K562 (cell line): ENCODE results near the gene EPHB4. TPM values are rescaled to one million over a fixed set of nuclear protein-coding genes. Genes with fewer than 3 reads are reported as not detected.

Source experiments
- BRD4 ChIP-seq: fragments of 200-600 bp; sonication (generic); IDR thresholded peaks from 2 replicates; pipeline ENCODE4 v1.6.1; 2017; ENCODE audit warnings: inconsistent platforms
- CHAMP1 ChIP-seq: fragments of 450-650 bp; IDR thresholded peaks from 2 replicates; pipeline ENCODE4 v1.6.1; 2016; ENCODE audit warnings: mild to moderate bottlenecking
- NBN ChIP-seq: fragments of 450-650 bp; IDR thresholded peaks from 2 replicates; pipeline ENCODE4 v1.6.1; 2016; ENCODE audit warnings: low read depth, mild to moderate bottlenecking
- PRDM10 ChIP-seq: fragments of 450-650 bp; IDR thresholded peaks from 2 replicates; pipeline ENCODE4 v1.6.1; 2018; ENCODE audit not compliant: partially characterized antibody
- SIX5 ChIP-seq, 2 experiments: IDR thresholded peaks; 2 replicates each; pipeline ENCODE4 v1.6.1; 2011; ENCODE audit warnings: low read length in 2 of 2, borderline replicate concordance in 1 of 2, low read depth in 1 of 2, mild to moderate bottlenecking in 1 of 2, moderate library complexity in 1 of 2; ENCODE audit not compliant: insufficient read depth in 1 of 2
- ZNF830 ChIP-seq: fragments of 250-450 bp; sonication (Bioruptor Pico); IDR thresholded peaks from 2 replicates; pipeline ENCODE4 v1.5.0; 2021; ENCODE audit warnings: mild to moderate bottlenecking
- polyA plus RNA-seq, 8 experiments: library from polyadenylated mRNA; depleted of rRNA in 4 of 8; stranded (reverse) in 5 of 8; unstranded in 3 of 8; fragments of >200 nt; fragmentation: Nextera tagmentation in 2 of 8; fragmentation: Illumina TruSeq in 1 of 8; extraction: Ambion mirVana in 2 of 8; extraction: Trizol in 1 of 8; gene quantifications; 2 replicates each; pipeline versions ENCODE4 v1.2.1 to v1.2.3, GENCODE V29; 2011 to 2014; ENCODE audit warnings: inconsistent platforms in 1 of 8, missing spikeins in 1 of 8
- total RNA-seq, 7 experiments: library from RNA; depleted of rRNA in 6 of 7; stranded (reverse); fragments of >200 nt in 6 of 7; fragmentation: Illumina TruSeq in 2 of 7; extraction: Trizol in 2 of 7; gene quantifications; 2 replicates each; pipeline versions ENCODE4 v1.2.1 to v1.2.3, GENCODE V29; 2011 to 2021; ENCODE audit warnings: low replicate concordance in 1 of 7
- TF ChIP-seq, protein P1 (sequence below): fragments of 450-650 bp; IDR thresholded peaks from 2 replicates; pipeline ENCODE4 v1.6.1; 2016; ENCODE audit warnings: mild to moderate bottlenecking, moderate library complexity
- TF ChIP-seq, protein P2 (sequence below): sonication (generic); formaldehyde crosslinking; IDR thresholded peaks from 2 replicates; pipeline ENCODE4 v1.8.0; 2022; ENCODE audit warnings: missing genetic modification reagents, mild to moderate bottlenecking, moderate library complexity, borderline replicate concordance

EPHB4 gene
- total and polyA plus RNA-seq, 9 of the 15 experiments (the other 6 are each of a cell fraction or from before 2014, with no cell fraction given) = 1.2 to 82.1 (median 37.9) TPM

DNA sequence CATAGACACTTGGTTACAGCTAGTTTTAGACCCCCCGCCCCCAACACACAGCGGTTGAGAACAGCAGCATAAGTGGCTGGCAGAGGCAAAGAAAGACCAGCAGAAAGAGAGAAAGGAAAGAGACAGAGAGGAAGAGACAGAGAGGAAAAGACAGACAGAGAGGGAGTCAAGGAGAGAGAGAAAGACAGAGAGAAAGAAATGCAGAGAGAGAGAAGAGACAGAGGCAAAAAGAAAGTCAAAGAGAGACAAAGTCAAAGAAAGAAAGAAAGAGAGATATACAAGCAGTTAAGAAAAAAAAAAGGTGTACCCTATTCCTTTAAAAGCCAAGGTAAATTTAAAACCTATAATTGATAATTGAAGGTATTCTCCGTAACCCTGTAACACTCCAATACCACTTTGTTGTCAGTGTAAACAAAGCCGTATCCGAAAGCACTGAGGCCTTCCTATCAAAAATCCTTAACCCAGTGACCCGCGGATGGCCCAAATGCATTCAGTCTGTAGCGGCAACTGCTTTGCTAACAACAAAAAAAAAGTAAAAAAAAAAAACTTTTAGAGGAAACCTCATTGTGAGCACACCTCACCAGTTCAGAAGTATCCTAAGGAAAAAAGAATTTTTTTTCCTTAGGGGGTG, 13.3 kb upstream of the EPHB4 start (continued):
- TF ChIP-seq, protein P1, sequence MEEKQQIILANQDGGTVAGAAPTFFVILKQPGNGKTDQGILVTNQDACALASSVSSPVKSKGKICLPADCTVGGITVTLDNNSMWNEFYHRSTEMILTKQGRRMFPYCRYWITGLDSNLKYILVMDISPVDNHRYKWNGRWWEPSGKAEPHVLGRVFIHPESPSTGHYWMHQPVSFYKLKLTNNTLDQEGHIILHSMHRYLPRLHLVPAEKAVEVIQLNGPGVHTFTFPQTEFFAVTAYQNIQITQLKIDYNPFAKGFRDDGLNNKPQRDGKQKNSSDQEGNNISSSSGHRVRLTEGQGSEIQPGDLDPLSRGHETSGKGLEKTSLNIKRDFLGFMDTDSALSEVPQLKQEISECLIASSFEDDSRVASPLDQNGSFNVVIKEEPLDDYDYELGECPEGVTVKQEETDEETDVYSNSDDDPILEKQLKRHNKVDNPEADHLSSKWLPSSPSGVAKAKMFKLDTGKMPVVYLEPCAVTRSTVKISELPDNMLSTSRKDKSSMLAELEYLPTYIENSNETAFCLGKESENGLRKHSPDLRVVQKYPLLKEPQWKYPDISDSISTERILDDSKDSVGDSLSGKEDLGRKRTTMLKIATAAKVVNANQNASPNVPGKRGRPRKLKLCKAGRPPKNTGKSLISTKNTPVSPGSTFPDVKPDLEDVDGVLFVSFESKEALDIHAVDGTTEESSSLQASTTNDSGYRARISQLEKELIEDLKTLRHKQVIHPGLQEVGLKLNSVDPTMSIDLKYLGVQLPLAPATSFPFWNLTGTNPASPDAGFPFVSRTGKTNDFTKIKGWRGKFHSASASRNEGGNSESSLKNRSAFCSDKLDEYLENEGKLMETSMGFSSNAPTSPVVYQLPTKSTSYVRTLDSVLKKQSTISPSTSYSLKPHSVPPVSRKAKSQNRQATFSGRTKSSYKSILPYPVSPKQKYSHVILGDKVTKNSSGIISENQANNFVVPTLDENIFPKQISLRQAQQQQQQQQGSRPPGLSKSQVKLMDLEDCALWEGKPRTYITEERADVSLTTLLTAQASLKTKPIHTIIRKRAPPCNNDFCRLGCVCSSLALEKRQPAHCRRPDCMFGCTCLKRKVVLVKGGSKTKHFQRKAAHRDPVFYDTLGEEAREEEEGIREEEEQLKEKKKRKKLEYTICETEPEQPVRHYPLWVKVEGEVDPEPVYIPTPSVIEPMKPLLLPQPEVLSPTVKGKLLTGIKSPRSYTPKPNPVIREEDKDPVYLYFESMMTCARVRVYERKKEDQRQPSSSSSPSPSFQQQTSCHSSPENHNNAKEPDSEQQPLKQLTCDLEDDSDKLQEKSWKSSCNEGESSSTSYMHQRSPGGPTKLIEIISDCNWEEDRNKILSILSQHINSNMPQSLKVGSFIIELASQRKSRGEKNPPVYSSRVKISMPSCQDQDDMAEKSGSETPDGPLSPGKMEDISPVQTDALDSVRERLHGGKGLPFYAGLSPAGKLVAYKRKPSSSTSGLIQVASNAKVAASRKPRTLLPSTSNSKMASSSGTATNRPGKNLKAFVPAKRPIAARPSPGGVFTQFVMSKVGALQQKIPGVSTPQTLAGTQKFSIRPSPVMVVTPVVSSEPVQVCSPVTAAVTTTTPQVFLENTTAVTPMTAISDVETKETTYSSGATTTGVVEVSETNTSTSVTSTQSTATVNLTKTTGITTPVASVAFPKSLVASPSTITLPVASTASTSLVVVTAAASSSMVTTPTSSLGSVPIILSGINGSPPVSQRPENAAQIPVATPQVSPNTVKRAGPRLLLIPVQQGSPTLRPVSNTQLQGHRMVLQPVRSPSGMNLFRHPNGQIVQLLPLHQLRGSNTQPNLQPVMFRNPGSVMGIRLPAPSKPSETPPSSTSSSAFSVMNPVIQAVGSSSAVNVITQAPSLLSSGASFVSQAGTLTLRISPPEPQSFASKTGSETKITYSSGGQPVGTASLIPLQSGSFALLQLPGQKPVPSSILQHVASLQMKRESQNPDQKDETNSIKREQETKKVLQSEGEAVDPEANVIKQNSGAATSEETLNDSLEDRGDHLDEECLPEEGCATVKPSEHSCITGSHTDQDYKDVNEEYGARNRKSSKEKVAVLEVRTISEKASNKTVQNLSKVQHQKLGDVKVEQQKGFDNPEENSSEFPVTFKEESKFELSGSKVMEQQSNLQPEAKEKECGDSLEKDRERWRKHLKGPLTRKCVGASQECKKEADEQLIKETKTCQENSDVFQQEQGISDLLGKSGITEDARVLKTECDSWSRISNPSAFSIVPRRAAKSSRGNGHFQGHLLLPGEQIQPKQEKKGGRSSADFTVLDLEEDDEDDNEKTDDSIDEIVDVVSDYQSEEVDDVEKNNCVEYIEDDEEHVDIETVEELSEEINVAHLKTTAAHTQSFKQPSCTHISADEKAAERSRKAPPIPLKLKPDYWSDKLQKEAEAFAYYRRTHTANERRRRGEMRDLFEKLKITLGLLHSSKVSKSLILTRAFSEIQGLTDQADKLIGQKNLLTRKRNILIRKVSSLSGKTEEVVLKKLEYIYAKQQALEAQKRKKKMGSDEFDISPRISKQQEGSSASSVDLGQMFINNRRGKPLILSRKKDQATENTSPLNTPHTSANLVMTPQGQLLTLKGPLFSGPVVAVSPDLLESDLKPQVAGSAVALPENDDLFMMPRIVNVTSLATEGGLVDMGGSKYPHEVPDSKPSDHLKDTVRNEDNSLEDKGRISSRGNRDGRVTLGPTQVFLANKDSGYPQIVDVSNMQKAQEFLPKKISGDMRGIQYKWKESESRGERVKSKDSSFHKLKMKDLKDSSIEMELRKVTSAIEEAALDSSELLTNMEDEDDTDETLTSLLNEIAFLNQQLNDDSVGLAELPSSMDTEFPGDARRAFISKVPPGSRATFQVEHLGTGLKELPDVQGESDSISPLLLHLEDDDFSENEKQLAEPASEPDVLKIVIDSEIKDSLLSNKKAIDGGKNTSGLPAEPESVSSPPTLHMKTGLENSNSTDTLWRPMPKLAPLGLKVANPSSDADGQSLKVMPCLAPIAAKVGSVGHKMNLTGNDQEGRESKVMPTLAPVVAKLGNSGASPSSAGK = no peak
- no peak for TF ChIP-seq PRDM10
- no peak for TF ChIP-seq BRD4
- TF ChIP-seq SIX5 (IDR thresholded peaks at IDR 0.05; ENCODE audit: borderline replicate concordance in 1 of 2, insufficient read depth in 1 of 2, low read depth in 1 of 2, low read length in 2 of 2) = no peak
- TF ChIP-seq CHAMP1 = no peak
- TF ChIP-seq, protein P2, sequence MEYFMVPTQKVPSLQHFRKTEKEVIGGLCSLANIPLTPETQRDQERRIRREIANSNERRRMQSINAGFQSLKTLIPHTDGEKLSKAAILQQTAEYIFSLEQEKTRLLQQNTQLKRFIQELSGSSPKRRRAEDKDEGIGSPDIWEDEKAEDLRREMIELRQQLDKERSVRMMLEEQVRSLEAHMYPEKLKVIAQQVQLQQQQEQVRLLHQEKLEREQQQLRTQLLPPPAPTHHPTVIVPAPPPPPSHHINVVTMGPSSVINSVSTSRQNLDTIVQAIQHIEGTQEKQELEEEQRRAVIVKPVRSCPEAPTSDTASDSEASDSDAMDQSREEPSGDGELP = no peak
- peak; percentile 85; the same call in 1 of the 2 replicates for TF ChIP-seq NBN
- TF ChIP-seq ZNF830 (CRISPR knock-in tag) = no peak
